HG03025 (cell line): ENCODE data around the gene PTPRO.

Experiments used
- ATAC-seq: cut with Tn5 transposase; IDR thresholded peaks from one replicate; pipeline ENCODE4 v1.9.1; 2021; ENCODE audit warnings: mild to moderate bottlenecking, moderate library complexity; ENCODE audit not compliant: unreplicated experiment, low FRiP score

PTPRO gene

GRCh38 chr12:15322164-15323061 lies at the start of gene PTPRO:
PTPRO (plus strand) TSS chr12:15322508.
- no peak for ATAC-seq

- no peak for ATAC-seq
These were observed 48.4 kb upstream of the PTPRO start for GRCh38 chr12:15273896-15274295.

- ATAC-seq: no peak
These were observed 47.7 kb upstream of the PTPRO start for GRCh38 chr12:15274561-15274967.

- no peak for ATAC-seq
These were observed 46.1 kb upstream of the PTPRO start for GRCh38 chr12:15276088-15276698.

GRCh38 chr12:15278816-15279658 lies 43.3 kb upstream of the PTPRO start:
- no peak for ATAC-seq

- no peak for ATAC-seq
These were observed 41.4 kb upstream of the PTPRO start for GRCh38 chr12:15280930-15281329.

GRCh38 chr12:15289192-15289591 lies 33.1 kb upstream of the PTPRO start:
- no peak for ATAC-seq

GRCh38 chr12:15293731-15294130 lies 28.6 kb upstream of the PTPRO start:
- no peak for ATAC-seq

GRCh38 chr12:15299947-15300346 lies 22.4 kb upstream of the PTPRO start:
- ATAC-seq: no peak

GRCh38 chr12:15304296-15304695 lies 18.0 kb upstream of the PTPRO start:
- no peak for ATAC-seq

- ATAC-seq: no peak
These were observed 15.7 kb upstream of the PTPRO start for GRCh38 chr12:15306605-15307004.

- ATAC-seq: no peak
These were observed 15.2 kb upstream of the PTPRO start for GRCh38 chr12:15307079-15307478.

GRCh38 chr12:15318841-15319240 lies 3.5 kb upstream of the PTPRO start:
- no peak for ATAC-seq

- ATAC-seq: no peak
These were observed 1.4 kb upstream of the PTPRO start for GRCh38 chr12:15320881-15321280.

GRCh38 chr12:15323480-15323879 lies 1.2 kb downstream of the PTPRO start:
- ATAC-seq: no peak

- no peak for ATAC-seq
These were observed 7.6 kb downstream of the PTPRO start for GRCh38 chr12:15329891-15330290.

- ATAC-seq: no peak
These were observed 11.9 kb downstream of the PTPRO start for GRCh38 chr12:15334225-15334624.

GRCh38 chr12:15335959-15336358 lies 13.7 kb downstream of the PTPRO start:
- ATAC-seq: no peak

- ATAC-seq: no peak
These were observed 14.7 kb downstream of the PTPRO start for GRCh38 chr12:15336768-15337553.

- no peak for ATAC-seq
These were observed 19.1 kb downstream of the PTPRO start for GRCh38 chr12:15341371-15341770.
